NCI-H2029 (cell line): ENCODE measurements around the gene PTPRC.

Experiments used
- DNase-seq: peaks from one replicate; lab custom pipeline; 2025; lab: John Stamatoyannopoulos, UW

Gene PTPRC

DNA sequence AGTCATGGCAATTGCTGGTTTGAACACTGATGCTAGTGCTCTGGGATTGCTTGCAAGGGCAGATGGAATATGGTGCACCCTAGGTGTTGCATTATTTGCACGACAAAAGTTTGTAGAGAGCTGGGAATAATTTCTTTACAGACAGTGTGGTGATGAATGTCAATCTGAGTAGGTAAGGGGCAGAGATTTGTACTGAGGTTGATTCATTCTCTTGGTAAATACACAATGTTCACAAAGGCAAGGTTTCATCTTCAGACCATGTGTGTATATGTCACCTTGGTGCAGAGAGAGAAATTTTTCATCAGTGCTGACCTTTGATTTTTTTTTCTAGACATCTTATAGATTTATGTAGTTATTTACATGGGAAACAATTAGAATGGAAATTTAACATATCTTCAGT is 5.0 kb downstream of the PTPRC start:
- DNase-seq, result no peak

- no peak for DNase-seq
These were observed 8.2 kb downstream of the PTPRC start for GRCh38 chr1:198647055-198647454.

DNA sequence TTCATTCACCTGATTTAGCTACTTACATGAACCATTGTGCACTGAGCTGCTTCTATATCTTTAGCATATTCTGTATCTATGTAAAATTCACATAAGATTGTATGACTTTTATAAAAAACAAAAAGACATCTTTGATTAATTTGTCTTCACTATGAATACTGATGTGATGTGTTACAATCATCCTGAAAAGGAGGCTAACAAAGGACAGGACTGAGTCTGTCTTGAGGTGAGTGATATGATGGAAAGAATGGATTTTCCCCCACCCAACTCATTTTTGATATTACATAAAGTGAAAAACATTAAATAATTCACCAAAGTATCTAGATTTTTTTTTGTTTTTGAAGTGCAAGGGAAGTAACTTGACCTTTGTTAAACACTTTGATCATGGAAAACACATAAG is 9.8 kb downstream of the PTPRC start:
- DNase-seq, result no peak

GRCh38 chr1:198649232-198649967 is 10.6 kb downstream of the PTPRC start:
- DNase-seq, result no peak

- DNase-seq, result no peak
These were observed 11.1 kb downstream of the PTPRC start for GRCh38 chr1:198649968-198650338.

DNA sequence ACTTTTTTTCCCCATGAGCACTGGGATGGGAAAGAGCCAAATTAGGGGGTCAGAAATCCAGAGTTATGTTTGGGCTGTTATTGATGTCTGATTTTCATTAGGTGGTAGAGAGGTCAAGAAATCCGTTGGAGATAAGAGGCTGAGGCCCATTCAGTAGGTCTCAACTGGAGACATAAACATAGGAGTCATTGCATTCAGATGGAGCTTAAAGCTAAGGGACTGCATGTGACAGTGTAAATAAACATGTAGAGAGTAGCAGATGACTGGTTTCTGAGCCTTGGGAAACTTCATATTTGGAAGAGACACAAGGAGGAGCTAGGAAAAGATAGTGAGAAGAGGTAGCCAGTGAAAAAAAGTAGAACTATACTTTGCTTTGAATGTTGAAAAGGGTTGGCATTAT is 11.7 kb downstream of the PTPRC start:
- DNase-seq, result no peak

DNA sequence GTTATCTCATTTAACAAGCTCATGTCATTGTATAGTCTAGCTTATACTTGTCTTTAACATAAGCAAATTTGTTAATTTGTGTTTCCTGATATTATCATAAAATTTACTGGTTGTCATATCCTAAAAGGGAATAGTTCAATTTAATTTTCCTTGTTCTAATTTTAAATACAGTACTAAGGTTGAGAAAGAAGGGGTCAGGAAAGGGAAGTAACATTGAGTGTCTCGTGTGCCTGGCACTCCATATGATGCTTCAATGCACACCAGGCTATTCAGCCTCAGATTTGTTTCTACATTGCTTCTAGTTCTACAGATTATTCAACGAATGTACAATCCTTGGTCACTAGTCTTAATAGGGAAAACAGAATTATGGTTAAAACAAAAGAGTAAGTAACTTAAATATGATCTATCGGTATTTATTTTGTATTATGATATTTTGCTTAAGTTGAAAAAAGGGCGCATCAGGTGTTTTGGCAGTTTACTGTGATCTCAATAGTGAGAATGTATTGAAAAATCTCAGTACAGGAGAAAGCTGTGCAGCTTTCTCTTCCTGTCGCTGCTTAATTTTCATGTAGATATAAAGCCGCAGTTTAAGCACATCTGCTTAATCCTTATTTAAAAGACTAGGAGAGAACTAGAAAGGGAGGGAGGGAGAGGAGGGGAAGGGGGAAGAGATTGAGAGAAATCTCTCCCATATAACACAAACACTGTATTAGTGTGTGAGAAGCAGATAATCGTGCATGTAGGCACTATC is 13.0 kb downstream of the PTPRC start:
- no peak for DNase-seq

DNA sequence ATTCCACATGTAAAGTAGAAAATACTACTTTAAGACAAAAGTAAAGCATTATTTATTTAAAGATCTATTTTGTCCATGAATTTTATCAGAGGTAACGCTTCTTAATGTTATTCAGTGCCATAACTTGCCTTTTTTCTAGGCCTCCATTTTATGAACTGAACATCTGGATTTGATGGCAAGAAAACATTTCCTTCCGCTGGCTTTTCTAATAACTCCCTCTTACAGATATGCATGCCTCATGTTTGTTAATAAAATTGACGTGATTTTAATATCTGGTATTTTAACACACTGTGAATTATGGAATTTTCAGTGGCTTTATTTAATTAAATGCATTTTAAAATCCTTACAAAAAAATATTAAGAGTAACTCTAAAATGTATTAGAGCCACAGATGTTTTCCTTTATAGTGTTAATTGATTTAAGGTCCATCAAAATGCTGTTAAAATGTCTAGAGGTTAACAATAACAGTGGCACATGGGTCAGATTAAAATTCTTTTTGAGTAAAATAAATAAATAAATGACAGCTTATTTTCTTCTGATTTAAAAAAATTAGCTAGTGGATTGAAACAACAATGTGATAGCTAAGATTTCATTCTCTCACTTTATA is 15.1 kb downstream of the PTPRC start:
- DNase-seq, result no peak

DNA sequence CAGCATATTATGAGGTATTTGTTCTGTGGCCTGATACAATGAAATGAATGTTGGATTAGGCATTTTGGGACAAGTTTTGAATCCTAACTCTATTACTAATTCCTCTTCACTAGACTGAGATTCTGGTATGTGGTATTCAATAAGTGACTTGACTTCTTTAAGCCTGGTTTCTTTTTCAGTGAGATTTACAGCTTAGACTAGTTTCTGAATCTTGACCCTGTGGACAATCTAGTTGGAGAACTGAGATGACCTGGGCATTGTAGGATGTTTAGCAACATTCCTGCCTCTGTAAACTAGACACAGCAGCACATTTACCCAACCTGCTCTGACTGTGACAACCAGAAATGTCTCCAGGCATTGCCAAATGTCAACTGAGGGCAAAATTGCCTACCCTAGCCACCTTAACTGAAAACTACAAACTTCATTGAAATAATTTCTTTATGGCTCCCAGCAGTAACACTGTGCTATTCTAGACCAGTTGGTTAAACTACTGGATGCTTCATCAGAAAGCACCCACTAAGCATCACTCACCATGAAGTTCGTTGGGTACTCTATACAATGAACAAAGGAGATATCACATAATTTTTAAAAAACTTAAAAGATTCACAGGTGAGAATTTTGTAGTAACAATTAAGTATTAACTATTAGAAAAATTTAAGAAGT is 16.8 kb downstream of the PTPRC start:
- DNase-seq, result no peak

DNA sequence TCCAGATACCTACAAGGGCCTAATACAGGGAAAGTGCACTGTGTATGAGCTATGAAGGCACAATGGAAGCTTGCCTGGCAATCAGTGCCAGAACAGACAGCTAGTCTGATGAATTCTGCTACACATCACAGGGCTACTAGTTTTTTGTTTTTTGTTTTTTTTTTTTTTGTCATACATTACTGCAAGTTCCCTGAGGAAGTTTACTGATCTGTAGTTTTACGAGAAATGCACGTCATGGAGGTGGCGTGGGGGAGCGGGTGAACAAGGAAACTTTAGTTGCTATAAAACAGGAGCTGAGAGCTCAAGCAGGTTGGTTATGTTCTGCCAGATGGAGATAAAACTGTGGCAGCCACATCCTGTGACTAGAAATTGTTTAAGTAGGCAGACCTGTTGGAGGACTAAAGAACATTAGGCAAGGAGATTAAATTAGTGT is 17.7 kb downstream of the PTPRC start:
- DNase-seq, result no peak

DNA sequence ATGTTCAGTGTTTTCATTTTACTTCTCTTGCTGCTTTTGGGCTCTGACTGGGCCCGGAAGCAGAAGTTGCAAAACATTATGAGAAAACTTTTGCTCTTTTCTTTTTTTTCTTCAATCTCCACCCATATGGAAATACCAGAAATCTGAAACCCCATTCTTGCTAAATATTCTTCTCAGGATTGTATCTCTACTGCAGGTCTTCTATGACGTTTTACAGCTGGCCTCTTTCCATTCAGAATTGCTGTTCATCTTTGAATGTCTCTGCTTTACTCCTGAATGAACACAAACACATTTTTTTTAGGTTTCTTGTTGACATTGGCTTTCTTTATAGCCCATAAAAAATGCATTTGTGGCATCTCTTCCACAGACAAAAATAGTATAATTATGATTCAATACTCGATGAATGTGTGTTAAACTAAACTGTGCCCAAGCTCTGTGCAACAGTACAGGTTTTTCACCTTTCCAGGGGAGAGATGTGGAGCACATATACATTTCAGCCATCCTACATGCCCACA is 18.8 kb downstream of the PTPRC start:
- DNase-seq, result no peak

DNA sequence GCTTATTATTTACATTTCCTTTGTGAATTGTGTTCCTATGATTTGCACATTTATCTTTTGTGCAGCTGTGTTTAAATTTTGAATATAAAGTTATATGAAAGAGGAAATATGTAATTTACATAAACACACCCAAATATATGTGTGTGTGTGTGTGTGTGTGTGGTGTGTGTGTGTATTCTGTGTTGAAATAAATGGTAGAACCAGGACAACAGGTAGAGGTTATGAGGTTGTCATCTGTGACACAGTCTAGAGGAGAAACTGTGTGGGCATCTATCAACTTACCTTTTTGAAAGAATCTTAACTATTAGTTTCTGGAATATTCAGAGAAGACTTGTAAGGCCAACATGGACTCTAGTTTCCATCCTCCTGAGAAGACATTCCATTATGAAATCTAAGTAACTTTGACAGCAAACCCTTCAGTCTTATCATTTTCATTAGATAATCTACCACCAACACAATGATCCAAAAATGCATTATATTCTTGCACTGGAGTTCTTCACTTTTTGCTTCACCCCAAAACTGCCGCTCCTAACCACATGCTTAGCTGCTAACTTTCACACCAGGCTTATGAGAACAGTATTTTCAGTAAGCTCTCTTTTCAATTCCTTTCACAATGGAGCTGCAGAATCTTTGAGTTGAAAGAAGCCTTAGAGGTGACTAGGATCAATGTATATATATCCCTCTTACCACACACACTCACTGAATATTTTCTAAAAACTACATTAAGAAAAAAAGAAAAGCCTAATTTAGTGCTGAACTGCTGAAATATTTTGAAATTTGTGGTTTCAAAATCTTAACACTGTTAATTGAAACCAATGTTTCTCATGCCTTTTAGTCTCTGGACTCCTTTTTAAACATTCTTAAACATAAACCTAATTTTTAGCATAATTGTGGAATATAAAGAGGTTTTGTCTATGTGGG is 21.8 kb downstream of the PTPRC start:
- DNase-seq, result no peak

DNA sequence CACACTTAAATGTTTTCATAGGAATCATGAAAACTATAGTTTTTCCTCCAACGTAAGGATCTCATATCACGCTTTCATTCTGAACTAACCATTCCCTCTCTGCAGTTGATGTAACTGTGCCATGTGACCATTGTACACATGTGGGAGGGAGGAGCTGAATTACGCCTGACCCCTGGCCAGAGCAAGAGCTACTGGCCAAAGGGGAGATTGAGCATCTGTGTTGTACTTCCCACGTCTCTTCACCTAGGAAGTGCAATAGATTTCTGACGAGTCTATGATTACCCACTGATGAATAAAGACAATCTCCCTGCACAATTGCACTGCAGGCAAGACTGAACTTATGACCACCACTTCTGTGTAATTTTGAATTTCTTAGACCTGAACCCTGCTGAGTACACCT is 24.0 kb downstream of the PTPRC start:
- no peak for DNase-seq

GRCh38 chr1:198664068-198664788 is 25.4 kb downstream of the PTPRC start:
- no peak for DNase-seq

DNA sequence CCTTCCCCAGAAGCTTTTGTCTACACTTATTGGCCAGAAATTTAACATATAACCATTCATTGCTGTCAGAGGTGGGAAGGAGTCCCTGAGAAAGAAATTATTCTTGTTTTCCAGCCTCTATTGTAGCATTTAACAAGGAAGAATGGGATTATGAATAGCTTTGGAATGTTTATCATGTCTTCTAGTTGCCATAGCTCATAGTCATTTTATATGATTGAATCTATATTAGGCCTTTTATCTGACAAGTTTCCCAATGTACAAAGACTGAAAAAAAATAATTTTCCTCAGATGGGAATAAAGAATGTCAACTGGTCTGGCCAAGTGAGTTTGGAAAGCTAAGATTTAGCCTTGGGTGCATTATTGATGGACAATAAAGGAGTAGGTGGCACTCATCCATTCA is 28.3 kb downstream of the PTPRC start:
- DNase-seq, result no peak

GRCh38 chr1:198667807-198668206 is 29.0 kb downstream of the PTPRC start:
- no peak for DNase-seq

- no peak for DNase-seq
These were observed 30.3 kb downstream of the PTPRC start for GRCh38 chr1:198669023-198669698.

DNA sequence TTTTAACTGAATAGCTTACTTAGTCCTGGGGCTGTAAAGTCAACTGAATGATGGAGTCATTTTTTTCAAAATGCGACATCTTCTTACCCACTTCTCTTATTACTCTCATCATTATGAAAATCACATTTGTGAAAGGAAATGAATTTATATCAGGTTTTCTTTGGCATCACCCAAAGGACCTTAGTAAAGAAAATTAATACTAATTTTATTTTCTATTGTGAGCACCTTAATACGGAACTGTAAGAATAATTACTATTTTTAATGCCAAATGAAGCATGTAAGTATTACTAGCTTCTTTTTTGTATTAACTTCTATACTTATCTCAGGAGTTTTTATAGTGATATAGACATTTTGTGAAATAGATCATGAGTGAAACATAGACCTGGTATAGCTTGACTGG is 30.9 kb downstream of the PTPRC start:
- DNase-seq, result no peak

DNA sequence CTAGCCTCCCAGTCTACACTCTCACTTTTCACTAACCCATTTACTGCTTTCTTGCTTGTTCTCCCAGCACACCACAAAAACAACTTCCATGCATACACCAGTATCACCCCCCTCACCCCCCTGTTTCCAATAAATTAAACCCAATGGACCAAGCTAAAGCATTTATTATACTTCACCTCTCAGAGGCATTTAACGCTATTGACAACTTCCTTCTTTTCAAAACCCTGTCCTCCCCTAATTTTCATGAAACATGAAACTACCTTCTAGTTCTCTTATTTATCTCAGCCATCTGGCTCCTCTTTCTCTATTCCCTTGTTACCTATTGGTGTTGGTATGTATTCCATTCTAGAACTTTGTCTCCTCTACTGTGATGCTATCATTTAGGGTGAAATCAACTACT is 32.3 kb downstream of the PTPRC start:
- no peak for DNase-seq

GRCh38 chr1:198672124-198672523 is 33.3 kb downstream of the PTPRC start:
- no peak for DNase-seq
